8988T (cell line): ENCODE data around the gene SKOR2.
"Not testable (repeated sequence)": the region's sequence is repeated elsewhere in the genome, so short reads cannot be mapped to it uniquely, and the experiment has no call there.

Experiments
- DNase-seq: peaks from one replicate; pipeline ENCODE4 v3.0.0; 2011

Gene SKOR2

GRCh38 chr18:47254341-47254939 lies 3.0 kb upstream of the SKOR2 start:
- DNase-seq, result no peak

- no peak for DNase-seq
These were observed 1.7 kb upstream of the SKOR2 start for GRCh38 chr18:47253101-47253654.

GRCh38 chr18:47250391-47251046 lies 941 bp downstream of the SKOR2 start:
- no peak for DNase-seq

GRCh38 chr18:47249314-47249981 lies 2.0 kb downstream of the SKOR2 start:
- DNase-seq, result no peak

GRCh38 chr18:47248604-47249313 lies 2.7 kb downstream of the SKOR2 start:
- no peak for DNase-seq

- no peak for DNase-seq
These were observed 3.3 kb downstream of the SKOR2 start for GRCh38 chr18:47248115-47248603.

GRCh38 chr18:47247416-47248114 lies 3.9 kb downstream of the SKOR2 start:
- no peak for DNase-seq

GRCh38 chr18:47247036-47247415 lies 4.4 kb downstream of the SKOR2 start:
- no peak for DNase-seq

- DNase-seq, result no peak
These were observed 5.2 kb downstream of the SKOR2 start for GRCh38 chr18:47246027-47246971.

GRCh38 chr18:47244086-47244485 lies 7.4 kb downstream of the SKOR2 start:
- no peak for DNase-seq

- DNase-seq, result no peak
These were observed 16.4 kb downstream of the SKOR2 start for GRCh38 chr18:47235096-47235495.

- no peak for DNase-seq
These were observed 24.8 kb downstream of the SKOR2 start for GRCh38 chr18:47226660-47227059.

- no peak for DNase-seq
These were observed 35.8 kb downstream of the SKOR2 start for GRCh38 chr18:47215554-47216138.

GRCh38 chr18:47209171-47209570 lies 42.3 kb downstream of the SKOR2 start:
- DNase-seq, result no peak

- no peak for DNase-seq
These were observed 44.4 kb downstream of the SKOR2 start for GRCh38 chr18:47206945-47207637.

- no peak for DNase-seq
These were observed 46.4 kb downstream of the SKOR2 start for GRCh38 chr18:47204908-47205522.

GRCh38 chr18:47203626-47204464 lies 47.6 kb downstream of the SKOR2 start:
- DNase-seq, result no peak

- DNase-seq, result not testable (repeated sequence)
These were observed 55.5 kb downstream of the SKOR2 start for GRCh38 chr18:47195961-47196360.

GRCh38 chr18:47191961-47192360 lies 59.5 kb downstream of the SKOR2 start:
- DNase-seq, result no peak
